ENCODE measurements around the gene CD300H.

DNA sequence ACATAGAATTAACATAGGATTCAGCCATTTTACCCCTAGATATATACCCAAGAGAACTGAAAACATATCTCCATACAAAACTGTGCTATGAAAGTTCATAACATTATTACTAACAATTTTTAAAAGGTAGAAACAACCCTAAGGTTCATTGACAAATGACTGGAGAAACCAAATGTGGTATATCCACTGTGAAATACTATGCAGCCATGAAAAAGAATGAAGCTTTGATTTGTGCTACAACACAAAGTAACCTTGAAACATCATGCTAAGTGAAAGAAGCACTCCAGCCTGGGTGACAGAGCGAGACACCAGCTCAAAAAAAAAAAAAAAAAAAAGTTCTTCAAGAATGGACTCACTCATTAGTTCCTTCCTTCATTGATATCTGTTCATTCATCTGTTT, 24.2 kb upstream of the CD300H start:
- TF ChIP-seq, protein P1, sequence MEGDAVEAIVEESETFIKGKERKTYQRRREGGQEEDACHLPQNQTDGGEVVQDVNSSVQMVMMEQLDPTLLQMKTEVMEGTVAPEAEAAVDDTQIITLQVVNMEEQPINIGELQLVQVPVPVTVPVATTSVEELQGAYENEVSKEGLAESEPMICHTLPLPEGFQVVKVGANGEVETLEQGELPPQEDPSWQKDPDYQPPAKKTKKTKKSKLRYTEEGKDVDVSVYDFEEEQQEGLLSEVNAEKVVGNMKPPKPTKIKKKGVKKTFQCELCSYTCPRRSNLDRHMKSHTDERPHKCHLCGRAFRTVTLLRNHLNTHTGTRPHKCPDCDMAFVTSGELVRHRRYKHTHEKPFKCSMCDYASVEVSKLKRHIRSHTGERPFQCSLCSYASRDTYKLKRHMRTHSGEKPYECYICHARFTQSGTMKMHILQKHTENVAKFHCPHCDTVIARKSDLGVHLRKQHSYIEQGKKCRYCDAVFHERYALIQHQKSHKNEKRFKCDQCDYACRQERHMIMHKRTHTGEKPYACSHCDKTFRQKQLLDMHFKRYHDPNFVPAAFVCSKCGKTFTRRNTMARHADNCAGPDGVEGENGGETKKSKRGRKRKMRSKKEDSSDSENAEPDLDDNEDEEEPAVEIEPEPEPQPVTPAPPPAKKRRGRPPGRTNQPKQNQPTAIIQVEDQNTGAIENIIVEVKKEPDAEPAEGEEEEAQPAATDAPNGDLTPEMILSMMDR (IDR thresholded peaks at IDR 0.05), result no peak
- TF ChIP-seq EZH2 (IDR thresholded peaks at IDR 0.05) (no peak), EZH2phosphoT487 (IDR thresholded peaks at IDR 0.05) (no peak)

Measured in neural progenitor cell (in vitro differentiated cells).